Trophoblast cell (in vitro differentiated cells and primary cell): ENCODE results near the gene RING1.
A peak's percentile ranks its signal among the peaks of the same experiment; 100 is the strongest.

ENCODE experiments used
- DNase-seq, 2 donors: peaks; one replicate each; pipeline ENCODE4 v3.0.0-alpha.2; 2016
- H2AFZ ChIP-seq: 2 replicates; pipeline ENCODE4 v1.6.1; 2013; ENCODE audit warnings: low read length, moderate library complexity, mild to moderate bottlenecking; ENCODE audit not compliant: insufficient read depth, poor library complexity
- H2AK5ac ChIP-seq: 2 replicates; pipeline ENCODE4 v1.6.1; 2013; ENCODE audit warnings: mild to moderate bottlenecking, low read length
- H2BK120ac ChIP-seq: 2 replicates; pipeline ENCODE4 v1.6.1; 2013; ENCODE audit warnings: low read length, mild to moderate bottlenecking, moderate library complexity; ENCODE audit not compliant: insufficient read depth, poor library complexity
- H2BK12ac ChIP-seq: 2 replicates; pipeline ENCODE4 v1.6.1; 2013; ENCODE audit warnings: mild to moderate bottlenecking, low read length, moderate library complexity
- H2BK5ac ChIP-seq: 2 replicates; pipeline ENCODE4 v1.6.1; 2013; ENCODE audit warnings: low read length, low read depth, moderate library complexity, mild to moderate bottlenecking; ENCODE audit not compliant: poor library complexity
- H3K14ac ChIP-seq: 2 replicates; pipeline ENCODE4 v1.6.1; 2013; ENCODE audit warnings: mild to moderate bottlenecking, low read length
- H3K18ac ChIP-seq: 2 replicates; pipeline ENCODE4 v1.6.1; 2013; ENCODE audit warnings: mild to moderate bottlenecking, low read length
- H3K23ac ChIP-seq: 2 replicates; pipeline ENCODE4 v1.6.1; 2013; ENCODE audit warnings: low read length
- H3K27ac ChIP-seq: 2 replicates; pipeline ENCODE4 v1.5.1; 2013; ENCODE audit warnings: low read depth, mild to moderate bottlenecking, inconsistent platforms, low read length, moderate library complexity
- H3K27me3 ChIP-seq: 2 replicates; pipeline ENCODE4 v1.6.1; 2013; ENCODE audit warnings: inconsistent platforms, mild to moderate bottlenecking, low read length, moderate library complexity; ENCODE audit not compliant: insufficient read depth
- H3K36me3 ChIP-seq, 2 experiments: 1 replicate in 1 of 2; 2 replicates in 1 of 2; pipeline ENCODE4 v1.6.1; 2013; ENCODE audit warnings: low read length in 2 of 2, mild to moderate bottlenecking in 2 of 2, moderate library complexity in 1 of 2; ENCODE audit not compliant: insufficient read depth in 2 of 2, control insufficient read depth in 1 of 2
- H3K4ac ChIP-seq: 2 replicates; pipeline ENCODE4 v1.6.1; 2013; ENCODE audit warnings: low read depth, mild to moderate bottlenecking, low read length, moderate library complexity
- H3K4me1 ChIP-seq, 2 experiments: 1 replicate in 1 of 2; 2 replicates in 1 of 2; pipeline ENCODE4 v1.6.1; 2013; ENCODE audit warnings: low read length in 2 of 2, mild to moderate bottlenecking in 2 of 2, moderate library complexity in 1 of 2; ENCODE audit not compliant: insufficient read depth in 2 of 2, control insufficient read depth in 1 of 2
- H3K4me2 ChIP-seq: 2 replicates; pipeline ENCODE4 v1.6.1; 2013; ENCODE audit warnings: inconsistent platforms, mild to moderate bottlenecking, low read length, moderate library complexity
- H3K4me3 ChIP-seq: 2 replicates; pipeline ENCODE4 v1.5.1; 2013; ENCODE audit warnings: mild to moderate bottlenecking, low read depth, low read length, inconsistent platforms
- H3K79me1 ChIP-seq: one replicate; pipeline ENCODE4 v1.6.1; 2013; ENCODE audit warnings: low read length
- H3K79me2 ChIP-seq: 2 replicates; pipeline ENCODE4 v1.6.1; 2013; ENCODE audit warnings: low read length, mild to moderate bottlenecking; ENCODE audit not compliant: control insufficient read depth, insufficient read depth, poor library complexity
- H3K9ac ChIP-seq: 2 replicates; pipeline ENCODE4 v1.6.1; 2013; ENCODE audit warnings: mild to moderate bottlenecking, low read length
- H3K9me3 ChIP-seq: 2 replicates; pipeline ENCODE4 v1.6.1; 2013; ENCODE audit warnings: low read depth, mild to moderate bottlenecking, control low read depth, inconsistent platforms, low read length; ENCODE audit not compliant: insufficient read depth
- H4K12ac ChIP-seq: 2 replicates; pipeline ENCODE4 v1.6.1; 2013; ENCODE audit warnings: low read depth, mild to moderate bottlenecking, low read length, moderate library complexity
- H4K8ac ChIP-seq: 2 replicates; pipeline ENCODE4 v1.6.1; 2013; ENCODE audit warnings: low read depth, mild to moderate bottlenecking, low read length, moderate library complexity
- H4K91ac ChIP-seq: one replicate; pipeline ENCODE4 v1.6.1; 2013; ENCODE audit warnings: low read depth, mild to moderate bottlenecking, low read length, moderate library complexity
- WGBS: extraction: QIAGEN DNeasy Blood & Tissue Kit; methylation state at CpG from one replicate; pipeline ENCODE4 v1.1.7; 2013; ENCODE audit warnings: missing lambda C conversion rate; ENCODE audit not compliant: insufficient read length, insufficient coverage; ENCODE audit errors: extremely low coverage; 5-methylcytosine and 5-hydroxymethylcytosine counted together

Gene RING1

DNA sequence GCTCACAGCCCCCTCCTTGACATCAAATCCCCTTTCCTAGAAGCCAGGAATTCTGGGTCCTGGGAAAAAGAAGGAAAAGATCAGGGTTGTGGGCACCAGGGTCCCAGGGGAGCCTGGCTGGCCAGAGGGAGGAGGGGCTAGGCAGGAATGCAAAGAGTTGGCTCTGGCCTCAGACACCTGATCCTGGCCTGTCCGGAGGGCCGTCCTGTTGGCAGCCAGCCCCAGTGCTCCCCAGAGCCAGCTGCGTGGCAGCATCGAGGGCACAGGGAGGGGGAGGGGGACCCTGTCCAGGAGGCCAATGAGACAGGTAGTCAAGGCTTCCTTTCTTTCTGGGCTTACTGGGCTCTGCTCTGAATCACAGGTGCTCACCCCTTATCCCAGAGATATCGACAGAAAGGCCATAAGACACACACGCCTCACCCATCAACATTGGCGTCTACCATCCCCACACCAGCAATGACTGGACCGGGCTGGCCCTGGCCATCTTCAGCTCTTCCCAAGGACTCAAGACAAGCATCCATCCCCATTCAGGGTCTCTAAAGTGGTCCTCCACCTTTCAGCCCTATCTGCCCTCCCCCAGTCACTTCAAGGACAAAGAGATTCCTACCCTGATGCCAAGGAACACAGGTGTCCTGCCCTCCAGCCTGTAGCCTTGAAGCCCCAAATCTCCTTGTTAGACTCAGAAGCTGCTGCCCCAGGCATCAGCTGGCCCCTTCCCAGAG, 16.8 kb upstream of the RING1 start:
- WGBS, result no CpG with 5 or more reads among the region's 8 CpGs
- no peak overlapping the region for H3K4ac ChIP-seq
- H3K14ac ChIP-seq, result no peak overlapping the region
- no peak overlapping the region for H3K23ac ChIP-seq
- H3K4me3 ChIP-seq, result no peak overlapping the region
- no peak overlapping the region for H4K12ac ChIP-seq
- H3K18ac ChIP-seq, result peak overlapping the region; percentile 33
- H2BK12ac ChIP-seq, result peak overlapping the region; percentile 20
- H3K79me1 ChIP-seq, result peaks cover 6% of the 10 kb centered on the region
- H3K9ac ChIP-seq, result no peak overlapping the region
- H2BK120ac ChIP-seq, result no peak overlapping the region
- H3K9me3 ChIP-seq, result no peaks in the 10 kb centered on the region
- no peak for DNase-seq
- H2AK5ac ChIP-seq, result no peak overlapping the region
- no peaks in the 10 kb centered on the region for H3K79me2 ChIP-seq
- H3K4me2 ChIP-seq, result peak overlapping the region; percentile 32
- peak overlapping the region; percentile 39 for H4K91ac ChIP-seq
- no peak overlapping the region for H3K27ac ChIP-seq
- H3K36me3 ChIP-seq, result peaks cover 18 to 21% of the 10 kb centered on the region in 2 experiments
- H2AFZ ChIP-seq, result no peak overlapping the region
- H3K4me1 ChIP-seq, result peaks cover 16 to 22% of the 10 kb centered on the region in 2 experiments
- no peak overlapping the region for H4K8ac ChIP-seq
- H2BK5ac ChIP-seq, result no peak overlapping the region
- H3K27me3 ChIP-seq, result peaks cover 8% of the 10 kb centered on the region

DNA sequence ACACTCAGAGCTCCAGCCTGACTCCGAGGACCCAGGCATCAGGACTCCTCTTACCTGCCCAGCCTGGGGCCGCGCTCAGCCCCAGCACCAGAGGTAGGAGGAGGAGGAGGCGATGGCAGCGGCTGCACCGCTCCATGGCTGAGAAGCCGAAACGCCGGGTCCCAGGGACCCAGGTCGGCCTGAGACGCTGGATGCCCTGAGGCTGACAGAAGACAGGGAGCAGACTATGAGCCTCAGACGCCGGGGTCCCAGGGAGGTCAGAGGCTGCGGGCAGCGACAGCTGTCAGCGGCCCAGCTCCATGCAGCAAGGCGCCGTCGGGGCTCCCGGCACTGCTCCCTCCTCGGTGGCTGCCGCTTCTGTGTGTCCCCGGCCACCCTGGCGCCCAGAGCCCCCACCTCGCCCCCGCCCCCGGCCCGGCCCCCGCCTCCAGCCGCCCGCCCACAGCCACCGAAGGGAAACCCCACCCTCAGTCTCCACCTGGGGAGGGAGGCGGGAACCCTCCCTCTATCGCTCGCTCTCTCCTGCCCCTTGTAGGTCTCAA, 16.1 kb upstream of the RING1 start, which contains the start of gene COL11A2:
TSS of gene COL11A2 (minus strand) at position 363 of the 542 bp plus-strand sequence. CDS start at position 136, 227 bp downstream.
- H3K79me2 ChIP-seq, result no peaks in the 10 kb centered on the region
- H3K9ac ChIP-seq, result no peak within 1 kb of the TSS
- no peak within 1 kb of the TSS for H3K23ac ChIP-seq
- peak within 1 kb of the TSS; percentile 43 for H3K18ac ChIP-seq
- peaks cover 6% of the 10 kb centered on the region for H3K79me1 ChIP-seq
- peak within 1 kb of the TSS; percentile 40 for H4K91ac ChIP-seq
- H2AK5ac ChIP-seq, result peak within 1 kb of the TSS; percentile 9
- H2BK5ac ChIP-seq, result no peak within 1 kb of the TSS
- no peaks in the 10 kb centered on the region for H3K9me3 ChIP-seq
- DNase-seq, result no peak
- peak within 1 kb of the TSS; percentile 44 for H4K8ac ChIP-seq
- H4K12ac ChIP-seq, result no peak within 1 kb of the TSS
- H2BK12ac ChIP-seq, result peak within 1 kb of the TSS; percentile 20
- no CpG with 5 or more reads among the region's 35 CpGs for WGBS
- H2BK120ac ChIP-seq, result peak within 1 kb of the TSS; percentile 36
- H3K4me2 ChIP-seq, result peak within 1 kb of the TSS; percentile 82
- H3K27ac ChIP-seq, result no peak within 1 kb of the TSS
- H2AFZ ChIP-seq, result peak within 1 kb of the TSS; percentile 41
- H3K4ac ChIP-seq, result peak within 1 kb of the TSS; percentile 36
- H3K4me3 ChIP-seq, result no peak within 1 kb of the TSS
- peaks cover 8% of the 10 kb centered on the region for H3K27me3 ChIP-seq
- H3K14ac ChIP-seq, result peak within 1 kb of the TSS; percentile 40
- peaks cover 18 to 21% of the 10 kb centered on the region in 2 experiments for H3K36me3 ChIP-seq
- peaks cover 16 to 22% of the 10 kb centered on the region in 2 experiments for H3K4me1 ChIP-seq

DNA sequence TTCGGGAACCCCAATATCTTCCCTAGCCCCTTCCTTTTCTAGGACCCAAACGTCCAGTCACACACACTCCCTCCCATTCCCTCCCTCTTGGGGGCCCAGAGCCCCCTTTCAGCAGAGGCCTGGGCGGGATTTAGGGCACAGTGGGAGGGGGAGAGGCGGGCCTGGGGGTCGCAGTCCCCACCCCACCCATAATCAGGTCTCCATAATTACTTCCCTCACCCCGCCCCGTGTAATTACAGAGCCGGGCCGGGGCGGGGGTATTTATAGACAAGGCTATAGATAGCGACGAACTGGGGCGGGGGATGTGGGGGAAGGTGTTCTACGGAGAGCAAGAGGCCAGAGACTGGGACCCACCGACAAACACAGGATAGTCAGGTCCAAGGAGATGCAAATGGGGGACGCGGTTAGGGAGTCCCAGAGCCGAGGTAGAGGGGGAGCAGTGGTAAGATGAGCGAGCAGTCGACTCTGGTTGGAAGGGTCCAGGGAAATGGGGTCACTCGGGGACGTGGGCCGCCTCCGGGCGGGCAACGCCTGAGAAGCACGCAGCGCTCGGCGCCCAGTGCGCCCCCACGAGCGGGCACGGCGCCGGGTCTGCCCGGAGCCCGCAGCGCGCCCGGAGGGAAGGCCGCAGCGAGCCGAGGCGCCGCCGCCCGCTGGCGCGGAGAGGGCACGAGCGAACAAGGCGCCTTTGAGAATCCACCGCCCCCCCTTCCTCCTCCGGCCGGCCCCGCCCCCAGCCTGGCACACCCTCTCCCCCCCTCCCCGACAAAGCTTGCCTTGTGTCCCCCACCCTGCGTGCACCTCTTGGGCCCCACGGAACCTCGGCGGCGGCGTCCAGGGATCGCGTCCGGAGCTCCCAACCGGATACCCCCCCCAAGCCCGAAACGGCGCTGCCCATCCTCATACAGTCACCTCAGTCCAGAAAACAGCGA, 15.4 kb upstream of the RING1 start:
- Histone ChIP-seq H3K4me2 (peak overlapping the region; percentile 82), H4K8ac (peak overlapping the region; percentile 44), H3K36me3 (peaks cover 18 to 21% of the 10 kb centered on the region in 2 experiments), H2AFZ (peak overlapping the region; percentile 41), H2BK12ac (no peak overlapping the region), H2AK5ac (peak overlapping the region; percentile 9), H2BK5ac (no peak overlapping the region), H3K18ac (peak overlapping the region; percentile 43), H3K4me3 (no peak overlapping the region), H3K9ac (no peak overlapping the region), H3K27ac (no peak overlapping the region), H2BK120ac (peak overlapping the region; percentile 36), H3K9me3 (no peaks in the 10 kb centered on the region), H3K14ac (peak overlapping the region; percentile 40), H3K4ac (peak overlapping the region; percentile 36), H3K4me1 (peaks cover 18 to 22% of the 10 kb centered on the region in 2 experiments), H4K12ac (no peak overlapping the region), H3K79me1 (peaks cover 6% of the 10 kb centered on the region), H4K91ac (peak overlapping the region; percentile 40), H3K23ac (no peak overlapping the region), H3K27me3 (peaks cover 8% of the 10 kb centered on the region), H3K79me2 (no peaks in the 10 kb centered on the region)
- DNase-seq, result peak in 1 of 2 donors; percentile 23
- no CpG with 5 or more reads among the region's 72 CpGs for WGBS

DNA sequence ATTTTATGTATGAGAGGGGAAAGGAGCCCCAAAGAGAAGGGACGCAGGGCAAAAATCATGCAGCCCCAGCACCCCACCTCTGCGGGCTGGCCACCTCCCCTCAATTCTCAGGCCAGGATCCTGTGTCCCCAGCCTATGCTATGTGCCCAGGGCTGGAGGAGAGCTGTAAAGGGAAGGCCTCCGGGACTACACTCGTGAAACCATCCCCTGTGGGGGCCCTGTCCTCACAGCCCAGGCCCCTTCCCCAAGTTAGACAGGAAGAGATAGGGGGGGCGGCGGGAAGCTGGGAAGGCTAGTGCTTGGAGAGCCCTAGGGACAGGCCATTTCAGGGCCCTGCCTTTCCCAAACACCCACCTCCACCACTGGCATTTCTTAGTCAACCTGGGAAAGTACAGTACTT, 14.7 kb upstream of the RING1 start:
- H3K4me3 ChIP-seq, result no peak overlapping the region
- H3K14ac ChIP-seq, result no peak overlapping the region
- no peak overlapping the region for H3K27ac ChIP-seq
- peak overlapping the region; percentile 82 for H3K4me2 ChIP-seq
- H4K91ac ChIP-seq, result no peak overlapping the region
- H3K27me3 ChIP-seq, result peaks cover 8% of the 10 kb centered on the region
- no peaks in the 10 kb centered on the region for H3K79me2 ChIP-seq
- H3K9ac ChIP-seq, result no peak overlapping the region
- no peak overlapping the region for H4K12ac ChIP-seq
- peaks cover 18 to 22% of the 10 kb centered on the region in 2 experiments for H3K4me1 ChIP-seq
- no peaks in the 10 kb centered on the region for H3K9me3 ChIP-seq
- H2BK5ac ChIP-seq, result no peak overlapping the region
- H3K18ac ChIP-seq, result no peak overlapping the region
- H2AFZ ChIP-seq, result no peak overlapping the region
- peaks cover 6% of the 10 kb centered on the region for H3K79me1 ChIP-seq
- H2AK5ac ChIP-seq, result no peak overlapping the region
- DNase-seq, result no peak
- H3K4ac ChIP-seq, result no peak overlapping the region
- H2BK120ac ChIP-seq, result no peak overlapping the region
- H4K8ac ChIP-seq, result no peak overlapping the region
- no CpG with 5 or more reads among the region's 6 CpGs for WGBS
- H3K36me3 ChIP-seq, result peaks cover 18 to 21% of the 10 kb centered on the region in 2 experiments
- no peak overlapping the region for H3K23ac ChIP-seq
- H2BK12ac ChIP-seq, result no peak overlapping the region
